Measurements from ENCODE around the gene TNS2.
"Not testable (repeated sequence)": the region's sequence is repeated elsewhere in the genome, so short reads cannot be mapped to it uniquely, and the experiment has no call there.

TNS2 gene

GRCh38 chr12:53049571-53050318 lies at the start of gene TNS2:
Gene TNS2 (plus strand): TSS chr12:53050065. CDS start chr12:53050186, 121 bp downstream.
- no peak for DNase-seq (ENCODE audit: low read depth in 2 of 2)

- DNase-seq (ENCODE audit: low read depth in 2 of 2): no peak
These were observed 45.7 kb upstream of the TNS2 start for GRCh38 chr12:53004178-53004577.

DNA sequence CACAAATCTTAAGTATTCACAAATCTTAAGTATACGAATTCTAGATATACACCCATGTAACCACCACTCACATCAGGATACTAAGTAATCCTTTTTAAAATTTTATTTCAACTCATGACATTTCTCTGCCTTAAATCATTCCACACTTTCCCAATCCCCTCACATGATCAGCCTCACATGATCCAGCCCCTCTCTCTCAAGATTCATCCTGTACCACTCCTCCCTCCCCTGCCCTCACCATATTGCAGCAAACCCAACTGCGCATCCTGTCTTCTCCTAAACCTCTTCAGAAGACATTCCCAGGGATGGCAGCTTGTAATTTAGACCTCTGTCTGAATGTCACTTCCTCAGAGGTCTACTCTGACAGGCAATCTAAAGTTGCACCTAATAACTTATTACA lies 45.3 kb upstream of the TNS2 start:
- no peak for DNase-seq (ENCODE audit: low read depth in 2 of 2)

- no peak for DNase-seq (ENCODE audit: low read depth in 2 of 2)
These were observed 44.5 kb upstream of the TNS2 start for GRCh38 chr12:53005215-53005985.

GRCh38 chr12:53005986-53006809 lies 43.7 kb upstream of the TNS2 start, which contains the start of gene EIF4B:
Gene EIF4B (plus strand): TSS chr12:53006456. CDS start chr12:53006484, 28 bp downstream.
- peak; percentile 99 to 100 for DNase-seq (ENCODE audit: low read depth in 2 of 2)

DNA sequence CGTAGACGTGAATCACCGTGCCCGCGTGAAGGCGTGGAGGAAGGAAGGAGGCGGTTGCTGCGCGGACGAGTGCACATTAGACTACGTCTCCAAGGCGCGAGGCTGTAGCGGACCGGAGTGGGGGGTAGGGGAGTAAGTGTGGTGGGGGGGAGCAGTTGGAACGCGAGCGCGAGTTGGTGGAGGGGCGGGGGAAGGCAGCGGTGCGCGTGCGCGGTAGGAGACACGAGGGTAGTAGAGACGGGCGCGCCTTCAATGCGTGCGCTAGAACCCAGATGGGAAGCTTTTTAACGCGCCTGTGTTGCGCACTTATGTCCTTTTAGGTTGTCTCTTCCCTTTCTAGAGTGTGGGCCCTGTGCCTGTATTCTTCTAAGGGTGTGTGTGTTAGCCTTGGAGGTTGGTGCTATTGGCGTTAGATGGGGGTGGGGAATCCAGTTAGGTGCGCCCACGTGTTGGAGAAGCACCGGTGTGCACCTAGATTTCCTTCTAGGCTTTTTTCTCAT lies 43.0 kb upstream of the TNS2 start:
- peak; percentile 60 to 73 for DNase-seq (ENCODE audit: low read depth in 2 of 2)

DNA sequence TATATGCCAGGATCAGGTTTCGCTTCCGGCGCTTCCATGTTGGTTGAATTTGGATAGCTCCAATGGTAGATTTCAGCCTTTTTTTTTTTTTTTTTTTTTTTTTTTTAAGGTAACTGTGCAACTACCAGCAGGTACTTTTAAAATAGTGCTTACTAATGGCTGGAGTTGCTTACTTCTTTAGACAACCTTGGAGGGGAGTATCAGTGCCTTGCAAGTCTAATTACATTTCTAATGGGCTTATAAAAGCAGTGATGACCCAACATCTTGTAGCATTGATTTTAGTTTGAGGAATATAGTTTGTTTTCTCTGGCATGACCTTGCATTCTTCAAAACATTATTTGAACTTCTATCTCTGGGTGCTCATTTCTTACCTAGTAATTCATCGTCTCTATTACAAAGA lies 42.5 kb upstream of the TNS2 start:
- DNase-seq (ENCODE audit: low read depth in 2 of 2): no peak

GRCh38 chr12:53008760-53009159 lies 41.1 kb upstream of the TNS2 start:
- not testable (repeated sequence) for DNase-seq (ENCODE audit: low read depth in 2 of 2)

GRCh38 chr12:53010955-53011354 lies 38.9 kb upstream of the TNS2 start:
- no peak for DNase-seq (ENCODE audit: low read depth in 2 of 2)

- no peak for DNase-seq (ENCODE audit: low read depth in 2 of 2)
These were observed 38.0 kb upstream of the TNS2 start for GRCh38 chr12:53011889-53012288.

GRCh38 chr12:53012928-53013327 lies 36.9 kb upstream of the TNS2 start:
- DNase-seq (ENCODE audit: low read depth in 2 of 2): no peak

GRCh38 chr12:53014709-53015108 lies 35.2 kb upstream of the TNS2 start:
- no peak for DNase-seq (ENCODE audit: low read depth in 2 of 2)

DNA sequence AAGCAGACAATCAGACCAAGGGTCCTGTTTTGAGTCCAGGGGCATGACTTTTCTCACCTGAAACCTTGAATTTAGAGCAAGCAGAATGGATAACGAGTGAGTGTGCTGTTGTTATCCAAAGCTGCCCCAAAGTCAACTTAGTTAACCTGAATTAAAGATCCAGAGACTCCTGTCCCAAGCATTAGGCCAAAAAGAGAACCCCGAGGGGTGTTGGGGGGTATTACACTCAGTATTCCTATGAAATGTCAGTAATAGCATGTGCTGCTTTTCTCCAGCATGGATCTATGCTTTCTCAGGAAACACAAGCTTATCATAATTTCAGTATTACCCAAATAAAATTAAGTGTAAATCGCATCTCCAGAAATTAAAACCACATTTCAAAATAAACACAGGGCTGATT lies 24.6 kb upstream of the TNS2 start:
- no peak for DNase-seq (ENCODE audit: low read depth in 2 of 2)

- not testable (repeated sequence) for DNase-seq (ENCODE audit: low read depth in 2 of 2)
These were observed 22.9 kb upstream of the TNS2 start for GRCh38 chr12:53027014-53027413.

GRCh38 chr12:53031616-53032015 lies 18.2 kb upstream of the TNS2 start:
- DNase-seq (ENCODE audit: low read depth in 2 of 2): no peak

GRCh38 chr12:53033832-53034231 lies 16.0 kb upstream of the TNS2 start:
- not testable (repeated sequence) for DNase-seq (ENCODE audit: low read depth in 2 of 2)

DNA sequence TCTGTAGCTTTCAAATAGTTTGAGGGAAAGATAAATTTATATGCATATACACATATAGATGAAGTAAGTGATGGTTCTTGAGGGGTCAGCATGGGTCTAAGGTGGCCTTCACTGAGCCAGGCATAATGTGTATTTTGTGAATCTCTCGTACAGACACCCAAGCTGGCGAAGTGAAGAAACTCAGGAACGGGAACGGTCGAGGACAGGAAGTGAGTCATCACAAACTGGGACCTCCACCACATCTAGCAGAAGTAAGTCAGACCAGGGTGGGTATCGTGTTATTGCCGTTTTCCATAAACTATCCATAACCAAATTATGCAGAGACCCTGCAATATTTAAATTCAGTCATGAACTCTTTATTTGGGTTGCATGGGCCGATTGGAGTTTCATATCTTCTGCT lies 15.4 kb upstream of the TNS2 start:
- DNase-seq (ENCODE audit: low read depth in 2 of 2): no peak

GRCh38 chr12:53036802-53037201 lies 13.1 kb upstream of the TNS2 start:
- DNase-seq (ENCODE audit: low read depth in 2 of 2): no peak

- no peak for DNase-seq (ENCODE audit: low read depth in 2 of 2)
These were observed 10.0 kb upstream of the TNS2 start for GRCh38 chr12:53039851-53040250.

DNA sequence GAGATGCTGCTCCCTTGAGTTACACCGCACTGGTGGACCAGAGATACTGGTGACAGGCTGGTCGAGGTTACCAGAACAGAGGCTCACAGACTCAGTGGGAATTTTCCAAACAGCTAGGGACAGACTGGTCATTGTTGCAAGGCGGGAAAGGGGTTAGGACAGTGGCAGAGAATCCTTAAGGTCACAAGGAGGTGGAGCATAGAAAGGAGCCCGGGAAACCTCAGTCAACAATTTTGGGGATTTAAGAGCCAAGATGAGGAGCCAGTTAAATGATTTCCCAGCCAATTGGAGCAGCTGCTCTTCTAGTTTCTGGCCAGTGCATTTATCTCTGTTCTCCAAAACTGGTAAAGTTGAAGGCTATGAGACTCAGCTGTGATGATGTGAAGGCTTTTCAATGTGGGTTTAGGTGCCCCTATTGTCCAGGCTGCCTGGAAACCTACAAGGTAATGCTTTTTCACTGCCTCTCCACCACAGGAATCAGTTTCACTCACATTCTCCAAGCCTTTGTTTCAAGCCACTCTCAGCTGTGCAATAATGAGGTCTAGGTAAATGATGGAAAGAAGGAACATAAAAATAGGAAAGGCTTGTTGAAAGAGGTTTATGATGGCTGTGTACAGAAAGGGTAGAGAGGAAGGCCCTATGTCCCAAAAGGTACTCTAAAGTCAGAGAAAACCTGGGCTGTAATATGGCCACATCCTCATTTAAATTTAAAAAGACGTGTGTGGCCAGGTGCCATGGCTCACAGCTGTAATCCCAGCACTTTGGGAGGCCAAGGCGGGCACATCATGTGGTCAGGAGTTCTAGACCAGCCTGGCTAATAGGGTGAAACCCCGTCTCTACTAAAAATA lies 7.0 kb upstream of the TNS2 start:
- no peak for DNase-seq (ENCODE audit: low read depth in 2 of 2)

DNA sequence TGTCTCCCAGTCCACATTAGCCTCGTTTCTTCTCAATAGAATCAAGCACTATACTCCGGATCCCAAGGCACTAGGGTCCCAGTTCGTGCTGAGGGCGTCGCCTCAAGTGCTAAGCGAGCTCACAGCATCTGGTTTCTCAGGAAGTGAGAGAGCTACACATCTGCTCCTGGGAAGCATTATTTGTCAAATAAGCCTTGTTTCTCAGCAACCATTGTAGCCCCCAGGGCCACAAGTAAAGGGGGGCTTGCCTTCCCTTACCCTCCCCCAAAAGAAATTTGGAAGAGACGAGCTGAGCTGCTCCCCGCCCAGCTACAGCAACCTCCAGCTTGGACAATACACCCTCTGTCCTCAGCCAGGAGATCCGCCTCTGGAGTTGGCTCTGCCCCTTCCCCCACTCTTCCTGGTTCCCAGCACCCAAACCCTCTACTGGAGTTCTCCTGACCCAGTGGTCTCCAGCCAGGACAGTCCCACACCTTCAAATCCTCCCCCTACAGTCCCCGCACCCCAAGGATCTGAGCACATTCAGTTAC lies 5.7 kb upstream of the TNS2 start:
- DNase-seq (ENCODE audit: low read depth in 2 of 2): no peak

Data from activated CD8-positive, alpha-beta memory T cell treated with anti-CD3 and anti-CD28 coated beads for 4 hours (primary cell).